Measurements from ENCODE around the gene DLK1.

The DLK1 gene

DNA sequence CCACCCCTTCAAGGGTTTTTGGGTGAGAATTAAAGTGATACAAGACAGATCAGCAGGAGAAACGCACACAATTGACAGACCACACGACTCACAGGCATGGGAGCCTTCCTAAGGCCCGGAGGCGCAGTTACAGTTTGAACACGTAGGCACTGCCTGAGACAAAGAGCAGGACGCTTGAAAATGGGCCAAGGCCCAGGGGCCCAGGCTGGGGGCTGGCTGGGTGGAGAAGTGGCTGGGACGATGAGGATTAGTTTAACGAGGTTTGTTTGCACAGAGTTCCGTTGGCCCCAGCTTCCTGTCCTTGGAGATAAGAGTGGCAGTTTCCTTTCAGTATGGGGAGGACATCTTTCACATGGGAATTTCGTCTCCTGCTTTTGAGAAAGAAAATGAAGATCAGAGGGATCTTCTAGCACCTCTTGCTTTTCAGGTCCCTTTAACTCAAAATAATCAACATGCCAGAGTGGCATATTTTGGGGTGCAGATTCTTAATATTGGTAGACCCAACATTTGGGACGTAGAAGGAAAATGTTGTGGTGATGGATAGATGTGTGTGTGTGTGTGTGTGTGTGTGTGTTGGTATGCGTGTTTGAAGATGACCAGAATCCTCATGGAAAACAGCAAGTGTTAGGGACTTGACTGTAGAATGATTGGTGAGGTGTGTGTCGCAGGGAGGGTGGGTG lies 44.6 kb downstream of the DLK1 start:
- Histone ChIP-seq H3K4me1 (ENCODE audit: control insufficient read depth, insufficient read depth, low read length, poor library complexity, severe bottlenecking) (peaks cover 11% of the 10 kb centered on the region), H3K4me3 (ENCODE audit: extremely low read depth, insufficient read depth, low read length, poor library complexity, severe bottlenecking) (no peak overlapping the region), H3K27ac (ENCODE audit: low read depth, low read length, severe bottlenecking) (no peak overlapping the region), H3K9me3 (ENCODE audit: control insufficient read depth, low read length) (peaks cover 16% of the 10 kb centered on the region), H3K36me3 (ENCODE audit: control insufficient read depth, insufficient read depth, low read length) (no peaks in the 10 kb centered on the region)
- 85% methylated on average over 9 to 12 of the region's 13 CpGs for WGBS, 2 experiments (ENCODE audit: insufficient coverage in 2 of 2)

DNA sequence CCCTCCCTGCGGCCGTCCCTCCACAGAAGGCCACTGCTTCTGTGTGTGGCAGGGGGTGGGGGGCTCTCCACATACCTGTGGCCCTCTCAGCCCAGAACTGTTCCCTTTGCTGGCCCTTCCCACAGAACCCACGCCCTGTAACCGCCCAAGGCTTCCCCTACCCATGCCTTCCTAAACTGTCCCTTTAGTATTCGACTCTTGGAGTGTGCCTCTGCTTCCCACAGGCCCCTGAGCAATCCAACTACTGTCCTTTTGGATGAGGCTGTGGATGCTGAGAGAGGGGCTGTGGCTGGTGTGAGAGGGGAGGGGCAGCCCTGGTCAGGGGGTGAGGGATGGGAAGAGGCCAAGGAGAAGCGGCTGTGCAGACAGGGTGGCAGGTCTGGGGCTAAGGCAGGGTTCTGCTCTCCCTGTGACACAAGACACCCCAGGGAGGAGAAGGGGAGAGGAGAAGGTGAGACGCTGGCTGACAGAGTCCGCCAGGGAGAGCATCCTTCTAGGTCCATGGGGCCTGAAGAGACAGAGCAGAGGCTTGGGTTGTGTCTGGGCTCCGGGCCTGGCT lies 46.0 kb downstream of the DLK1 start:
- WGBS, 2 experiments (ENCODE audit: insufficient coverage in 2 of 2) = 73 to 75% methylated on average over 4 of the region's 9 CpGs
- peaks cover 11% of the 10 kb centered on the region for H3K4me1 ChIP-seq (ENCODE audit: control insufficient read depth, insufficient read depth, low read length, poor library complexity, severe bottlenecking)
- peaks cover 16% of the 10 kb centered on the region for H3K9me3 ChIP-seq (ENCODE audit: control insufficient read depth, low read length)
- no peaks in the 10 kb centered on the region for H3K36me3 ChIP-seq (ENCODE audit: control insufficient read depth, insufficient read depth, low read length)
- H3K27ac ChIP-seq (ENCODE audit: low read depth, low read length, severe bottlenecking) = no peak overlapping the region
- H3K4me3 ChIP-seq (ENCODE audit: extremely low read depth, insufficient read depth, low read length, poor library complexity, severe bottlenecking) = no peak overlapping the region

DNA sequence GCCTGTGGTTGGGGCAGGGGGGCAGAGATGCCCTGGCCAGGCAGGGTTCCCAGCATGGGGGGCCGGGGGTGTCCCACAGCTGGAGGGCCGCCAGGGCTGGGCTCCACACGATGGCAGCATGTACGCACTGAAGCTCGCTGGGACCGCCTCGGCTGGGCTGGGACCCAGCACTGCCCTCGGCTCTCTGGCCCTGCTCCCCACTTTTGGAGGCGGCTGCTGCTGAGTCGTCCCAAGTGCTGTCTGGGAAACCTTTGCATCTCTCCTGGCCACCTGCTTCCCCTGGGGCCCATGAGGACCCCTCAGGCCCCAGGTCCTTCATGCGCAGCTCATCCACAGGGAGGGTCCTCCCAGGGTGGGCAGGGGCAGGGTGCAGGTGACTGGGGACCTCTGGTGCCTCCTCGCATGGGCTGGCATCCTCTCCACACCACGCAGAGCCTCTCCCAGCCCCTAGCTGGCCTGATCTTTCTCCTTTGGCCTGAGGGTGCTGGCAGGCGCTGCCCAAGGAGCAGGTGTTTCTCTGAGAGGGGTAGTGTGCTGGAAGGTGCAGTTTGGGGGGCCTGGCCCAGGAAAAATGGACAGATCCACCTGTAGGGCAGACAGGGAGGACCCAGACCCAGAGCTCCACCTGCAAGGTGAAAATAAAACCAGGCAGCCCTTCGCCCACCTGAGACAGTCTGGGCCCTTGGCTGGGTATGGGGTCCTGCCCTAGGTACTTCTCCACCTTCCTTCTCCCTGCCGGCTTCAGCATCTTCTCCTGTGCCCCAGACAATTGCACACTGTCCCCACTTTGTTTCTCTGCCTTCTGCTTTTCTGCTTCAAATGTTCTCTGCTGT lies 46.9 kb downstream of the DLK1 start:
- no peak overlapping the region for H3K27ac ChIP-seq (ENCODE audit: low read depth, low read length, severe bottlenecking)
- peaks cover 16% of the 10 kb centered on the region for H3K9me3 ChIP-seq (ENCODE audit: control insufficient read depth, low read length)
- 89 to 95% methylated on average over 10 to 12 of the region's 16 CpGs for WGBS, 2 experiments (ENCODE audit: insufficient coverage in 2 of 2)
- H3K36me3 ChIP-seq (ENCODE audit: control insufficient read depth, insufficient read depth, low read length) = no peaks in the 10 kb centered on the region
- H3K4me1 ChIP-seq (ENCODE audit: control insufficient read depth, insufficient read depth, low read length, poor library complexity, severe bottlenecking) = peaks cover 11% of the 10 kb centered on the region
- no peak overlapping the region for H3K4me3 ChIP-seq (ENCODE audit: extremely low read depth, insufficient read depth, low read length, poor library complexity, severe bottlenecking)

DNA sequence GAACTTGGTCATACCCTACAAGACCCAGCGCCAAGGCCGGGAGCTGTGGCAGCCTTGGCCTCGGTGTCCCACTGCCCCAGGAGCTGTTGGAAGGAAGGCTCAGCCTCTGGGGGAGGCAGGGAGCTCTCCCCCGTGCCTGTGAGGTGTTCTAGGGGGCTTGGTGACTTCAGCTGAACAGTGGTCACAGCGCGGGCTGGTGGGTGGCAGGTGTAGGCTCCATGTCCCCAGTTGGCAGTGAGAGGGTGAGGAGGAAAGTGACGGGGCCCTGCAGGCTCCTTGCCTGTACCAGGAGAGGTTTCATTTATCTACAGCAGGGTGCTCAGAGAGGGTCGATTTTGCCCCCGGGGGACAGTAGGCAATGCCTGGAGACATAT lies 47.5 kb downstream of the DLK1 start:
- peaks cover 11% of the 10 kb centered on the region for H3K4me1 ChIP-seq (ENCODE audit: control insufficient read depth, insufficient read depth, low read length, poor library complexity, severe bottlenecking)
- H3K9me3 ChIP-seq (ENCODE audit: control insufficient read depth, low read length) = peaks cover 16% of the 10 kb centered on the region
- no peak overlapping the region for H3K27ac ChIP-seq (ENCODE audit: low read depth, low read length, severe bottlenecking)
- H3K36me3 ChIP-seq (ENCODE audit: control insufficient read depth, insufficient read depth, low read length) = no peaks in the 10 kb centered on the region
- H3K4me3 ChIP-seq (ENCODE audit: extremely low read depth, insufficient read depth, low read length, poor library complexity, severe bottlenecking) = no peak overlapping the region
- WGBS, 2 experiments (ENCODE audit: insufficient coverage in 2 of 2) = 93 to 96% methylated on average over 6 to 7 of the region's 9 CpGs

DNA sequence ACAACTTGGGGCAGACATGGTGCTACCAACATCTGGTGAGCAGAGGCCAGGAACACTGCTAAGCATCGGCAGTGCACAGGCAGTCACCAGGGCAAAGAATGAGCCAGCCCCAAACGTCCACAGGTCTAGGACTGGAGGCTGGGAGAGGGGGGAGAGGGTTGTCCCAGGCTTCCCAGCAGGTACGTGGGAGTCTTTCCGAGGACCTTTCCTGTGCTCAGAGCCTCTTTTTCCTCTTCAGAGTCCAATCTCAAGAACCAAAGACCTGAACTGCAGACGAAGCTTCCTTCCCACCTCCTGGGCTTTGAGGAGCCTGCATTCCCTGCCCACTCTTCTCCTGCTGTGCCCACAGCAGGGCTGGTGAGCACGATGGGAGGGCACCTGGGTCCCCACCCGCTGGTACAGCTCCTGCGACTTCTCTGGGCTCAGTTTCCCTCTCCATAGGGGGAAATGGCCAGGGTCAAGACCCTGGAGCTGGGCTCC lies 48.7 kb downstream of the DLK1 start:
- Histone ChIP-seq H3K9me3 (ENCODE audit: control insufficient read depth, low read length) (peaks cover 14% of the 10 kb centered on the region), H3K27ac (ENCODE audit: low read depth, low read length, severe bottlenecking) (no peak overlapping the region), H3K4me1 (ENCODE audit: control insufficient read depth, insufficient read depth, low read length, poor library complexity, severe bottlenecking) (peaks cover 11% of the 10 kb centered on the region), H3K4me3 (ENCODE audit: extremely low read depth, insufficient read depth, low read length, poor library complexity, severe bottlenecking) (no peak overlapping the region), H3K36me3 (ENCODE audit: control insufficient read depth, insufficient read depth, low read length) (no peaks in the 10 kb centered on the region)
- WGBS, 2 experiments (ENCODE audit: insufficient coverage in 2 of 2) = 80 to 87% methylated on average over 6 to 8 of the region's 8 CpGs

DNA sequence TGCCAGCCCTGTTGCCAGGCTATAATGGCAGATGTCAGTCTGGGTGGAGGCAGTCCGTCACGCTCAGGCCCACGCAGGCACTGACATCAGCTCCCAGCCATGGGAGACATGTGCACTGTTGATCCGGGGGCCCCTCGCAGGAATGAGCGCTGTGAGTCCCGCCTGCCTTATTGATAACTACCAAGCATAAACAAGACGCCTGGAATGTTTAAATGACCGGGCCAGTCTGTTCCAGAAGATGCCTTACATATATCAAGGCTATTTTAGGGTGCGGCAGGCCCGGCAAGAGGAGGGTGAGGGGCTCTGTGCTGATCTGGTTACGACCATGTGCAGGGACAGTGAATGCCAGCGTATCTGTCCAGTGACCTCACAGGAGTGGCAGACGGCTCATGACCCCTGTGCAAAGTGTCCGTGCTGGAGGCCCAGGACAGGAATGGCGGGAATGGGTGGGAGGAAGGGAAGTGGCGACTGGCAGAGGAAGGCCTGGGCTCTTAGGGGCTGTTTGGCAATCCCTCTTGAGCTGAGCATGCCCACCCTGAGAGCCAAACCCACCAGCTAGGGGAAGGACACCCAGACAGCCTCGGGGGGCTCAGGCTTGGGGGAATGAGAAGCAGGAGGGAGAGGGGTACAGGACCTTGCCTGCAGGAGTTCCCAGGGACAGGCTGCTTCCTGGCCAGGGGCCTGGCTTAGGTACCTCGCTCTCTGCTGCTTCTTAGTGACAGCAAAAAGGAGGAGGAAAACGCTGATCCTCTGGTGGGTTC lies 49.3 kb downstream of the DLK1 start:
- Histone ChIP-seq H3K9me3 (ENCODE audit: control insufficient read depth, low read length) (peaks cover 8% of the 10 kb centered on the region), H3K4me1 (ENCODE audit: control insufficient read depth, insufficient read depth, low read length, poor library complexity, severe bottlenecking) (peaks cover 11% of the 10 kb centered on the region), H3K27ac (ENCODE audit: low read depth, low read length, severe bottlenecking) (no peak overlapping the region), H3K36me3 (ENCODE audit: control insufficient read depth, insufficient read depth, low read length) (no peaks in the 10 kb centered on the region), H3K4me3 (ENCODE audit: extremely low read depth, insufficient read depth, low read length, poor library complexity, severe bottlenecking) (no peak overlapping the region)
- WGBS, 2 experiments (ENCODE audit: insufficient coverage in 2 of 2) = 90 to 95% methylated on average over 18 to 19 of the region's 20 CpGs

DNA sequence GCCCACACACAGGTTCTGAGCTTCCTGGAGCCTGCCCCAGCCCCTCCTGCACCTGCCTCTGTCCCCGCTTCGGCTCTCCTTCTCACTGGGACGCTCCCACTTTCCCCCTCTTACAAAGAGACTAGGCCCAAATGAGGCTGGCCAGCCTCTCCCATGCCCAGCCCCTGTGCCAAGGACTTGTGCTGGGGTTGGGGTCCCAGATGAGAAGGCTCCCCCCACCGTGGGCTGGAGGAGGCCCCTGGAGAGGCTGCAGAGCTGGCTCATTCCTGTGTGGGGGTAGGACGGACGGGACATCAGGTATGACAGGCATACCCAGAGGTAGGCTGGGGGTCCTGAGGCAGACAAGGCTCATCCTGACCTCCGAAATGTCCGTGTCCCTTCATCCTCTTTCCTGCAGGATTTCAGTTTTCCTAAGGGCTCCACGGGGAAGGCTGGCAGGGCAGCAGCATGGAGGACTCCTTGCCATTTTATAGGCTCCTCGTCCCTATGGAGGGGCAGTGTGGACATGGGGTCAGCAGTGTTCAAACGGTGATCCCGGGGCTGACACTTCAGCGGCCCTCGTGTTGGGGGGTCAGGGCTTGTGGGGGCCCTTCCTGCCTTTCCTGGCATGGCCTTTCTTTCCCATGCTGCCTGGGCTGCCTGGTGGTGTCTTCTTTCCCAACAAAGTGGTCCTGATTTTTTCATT lies 50.1 kb downstream of the DLK1 start:
- Histone ChIP-seq H3K36me3 (ENCODE audit: control insufficient read depth, insufficient read depth, low read length) (no peaks in the 10 kb centered on the region), H3K4me3 (ENCODE audit: extremely low read depth, insufficient read depth, low read length, poor library complexity, severe bottlenecking) (no peak overlapping the region)
- 94 to 96% methylated on average over 9 to 14 of the region's 14 CpGs for WGBS, 2 experiments (ENCODE audit: insufficient coverage in 2 of 2)

DNA sequence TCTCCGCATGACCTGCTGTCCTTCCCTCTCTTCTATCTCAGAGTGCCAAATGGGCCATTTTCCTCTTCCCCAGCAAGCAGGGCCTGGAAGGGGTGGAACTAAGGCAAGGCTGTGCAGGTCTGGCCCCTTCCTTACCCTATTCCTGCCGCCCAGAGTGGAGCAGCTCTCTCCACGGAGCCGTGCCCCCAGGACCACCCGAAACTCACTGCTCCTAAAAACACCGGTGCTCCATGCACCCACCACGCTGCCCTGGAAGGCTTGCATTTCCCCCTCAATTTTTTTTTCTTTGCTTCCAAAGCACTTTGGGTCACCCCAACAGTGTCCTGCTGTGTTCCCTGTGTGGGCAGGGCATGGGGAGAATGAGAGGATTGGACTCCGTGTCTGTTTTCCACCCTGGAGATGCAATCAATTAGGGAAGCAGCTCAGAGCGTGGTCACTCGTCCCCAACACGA lies 50.7 kb downstream of the DLK1 start:
- Histone ChIP-seq H3K9me3 (ENCODE audit: control insufficient read depth, low read length) (no peaks in the 10 kb centered on the region), H3K27ac (ENCODE audit: low read depth, low read length, severe bottlenecking) (no peak overlapping the region), H3K4me1 (ENCODE audit: control insufficient read depth, insufficient read depth, low read length, poor library complexity, severe bottlenecking) (peaks cover 11% of the 10 kb centered on the region), H3K36me3 (ENCODE audit: control insufficient read depth, insufficient read depth, low read length) (no peaks in the 10 kb centered on the region), H3K4me3 (ENCODE audit: extremely low read depth, insufficient read depth, low read length, poor library complexity, severe bottlenecking) (no peak overlapping the region)
- 91 to 93% methylated on average over 10 to 11 of the region's 11 CpGs for WGBS, 2 experiments (ENCODE audit: insufficient coverage in 2 of 2)

More for the DNA sequence above, 50.1 kb downstream of the DLK1 start:
- Histone ChIP-seq H3K4me1 (ENCODE audit: control insufficient read depth, insufficient read depth, low read length, poor library complexity, severe bottlenecking) (peaks cover 11% of the 10 kb centered on the region), H3K9me3 (ENCODE audit: control insufficient read depth, low read length) (peaks cover 3% of the 10 kb centered on the region), H3K27ac (ENCODE audit: low read depth, low read length, severe bottlenecking) (no peak overlapping the region)

DNA sequence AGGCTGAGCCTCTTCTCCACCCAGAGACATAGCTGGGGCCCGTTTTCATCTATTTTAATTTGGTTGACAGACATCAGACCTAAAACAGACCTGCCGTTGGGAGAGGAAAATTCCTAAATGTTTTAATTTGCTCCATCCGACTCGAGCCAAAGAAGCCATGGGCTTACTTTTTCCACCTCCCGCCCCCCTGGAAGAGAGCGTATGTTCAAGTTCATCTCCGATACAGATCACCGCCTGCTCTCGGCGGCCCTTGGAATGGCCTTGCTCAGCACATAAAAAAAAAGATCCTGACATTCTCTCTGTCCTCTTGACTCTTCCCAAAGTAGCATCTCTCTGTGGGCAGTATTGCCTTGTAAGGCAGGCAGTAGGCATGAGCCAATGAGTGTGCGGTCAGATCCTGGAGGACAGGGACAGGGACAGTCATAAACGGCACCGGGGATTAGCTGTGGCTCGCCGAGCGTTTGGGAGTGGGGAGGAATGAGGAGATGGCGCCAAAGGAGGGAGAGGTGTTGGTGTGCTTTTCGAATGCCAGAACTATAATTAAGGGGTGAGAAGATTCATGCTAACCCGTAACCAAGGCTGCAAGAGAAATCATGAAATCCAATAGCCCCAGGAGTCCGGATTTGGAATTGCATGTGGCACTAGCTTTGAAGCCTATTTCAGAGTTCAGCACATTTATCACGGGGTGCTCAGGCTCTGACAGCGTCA lies 51.3 kb downstream of the DLK1 start:
- no peak overlapping the region for H3K27ac ChIP-seq (ENCODE audit: low read depth, low read length, severe bottlenecking)
- WGBS, 2 experiments (ENCODE audit: insufficient coverage in 2 of 2) = 93 to 94% methylated on average over 18 to 20 of the region's 22 CpGs

More for the DNA sequence above, 51.3 kb downstream of the DLK1 start:
- H3K36me3 ChIP-seq (ENCODE audit: control insufficient read depth, insufficient read depth, low read length) = no peaks in the 10 kb centered on the region
- H3K4me3 ChIP-seq (ENCODE audit: extremely low read depth, insufficient read depth, low read length, poor library complexity, severe bottlenecking) = no peak overlapping the region
- H3K4me1 ChIP-seq (ENCODE audit: control insufficient read depth, insufficient read depth, low read length, poor library complexity, severe bottlenecking) = peaks cover 11% of the 10 kb centered on the region
- H3K9me3 ChIP-seq (ENCODE audit: control insufficient read depth, low read length) = no peaks in the 10 kb centered on the region
